SK-N-SH (cell line): ENCODE measurements around the gene INPP5A. TPM values are rescaled to one million over a fixed set of nuclear protein-coding genes. Genes with fewer than 3 reads are reported as not detected.
A peak's percentile ranks its signal among the peaks of the same experiment; 100 is the strongest.

Experiments used
- CTCF ChIA-PET: fragments of 300-600, 350-600 bp; formaldehyde crosslinking; extraction: SDS; loops from one replicate; lab custom pipeline; 2021; lab: Yijun Ruan, JAX
- POLR2A ChIA-PET: fragments of 350-600 bp; sonication (Branson Sonifier 250); formaldehyde crosslinking; extraction: SDS; loops from one replicate; lab custom pipeline; 2020; ENCODE audit warnings: antibody characterized with exemption, inconsistent platforms; lab: Yijun Ruan, JAX
- DNase-seq: peaks from one replicate; pipeline ENCODE4 v3.0.0; 2012
- H2AFZ ChIP-seq: fragments of 200-600 bp; sonication (generic); 2 replicates; pipeline ENCODE4 v1.8.1; 2016; ENCODE audit warnings: antibody characterized with exemption, mild to moderate bottlenecking, low read depth
- H3F3A ChIP-seq: fragments of 200-600 bp; sonication (generic); replicated peaks from 2 replicates; pipeline ENCODE3; 2016; ENCODE audit warnings: antibody characterized with exemption, mild to moderate bottlenecking; ENCODE audit not compliant: insufficient read depth
- H3K27ac ChIP-seq, 2 experiments: fragments of 200-500 bp in 1 of 2; fragments of 200-600 bp in 1 of 2; sonication (Bioruptor generic) in 1 of 2; sonication (generic), shearing (Covaris generic) in 1 of 2; 2 replicates each; pipeline versions ENCODE4 v1.5.1 to v1.6.1; 2014 to 2016; ENCODE audit warnings: low read depth in 2 of 2, inconsistent platforms in 1 of 2, low read length in 1 of 2, mild to moderate bottlenecking in 1 of 2, mixed read lengths in 1 of 2
- H3K27me3 ChIP-seq: fragments of 200-600 bp; sonication (generic), shearing (Covaris generic); 2 replicates; pipeline ENCODE4 v1.6.1; 2016; ENCODE audit warnings: mixed run types; ENCODE audit not compliant: insufficient read depth
- H3K36me3 ChIP-seq, 2 experiments: fragments of 200-500 bp in 1 of 2; fragments of 200-600 bp in 1 of 2; sonication (Bioruptor generic) in 1 of 2; sonication (generic) in 1 of 2; replicated peaks in 1 of 2; 2 replicates each; pipeline versions ENCODE3 to v1.5.1; 2014 to 2016; ENCODE audit warnings: low read length in 1 of 2, mild to moderate bottlenecking in 1 of 2; ENCODE audit not compliant: insufficient read depth in 2 of 2, control insufficient read depth in 1 of 2
- H3K4me1 ChIP-seq, 2 experiments: fragments of 200-500 bp in 1 of 2; fragments of 200-600 bp in 1 of 2; sonication (Bioruptor generic) in 1 of 2; sonication (generic), shearing (Covaris generic) in 1 of 2; 2 replicates each; pipeline versions ENCODE4 v1.5.1 to v1.6.1; 2014 to 2016; ENCODE audit warnings: low read depth in 1 of 2, low read length in 1 of 2, mixed run types in 1 of 2; ENCODE audit not compliant: insufficient read depth in 2 of 2, control insufficient read depth in 1 of 2
- H3K4me2 ChIP-seq: fragments of 200-600 bp; sonication (generic), shearing (Covaris generic); 2 replicates; pipeline ENCODE4 v1.6.1; 2017; ENCODE audit warnings: mixed run types
- H3K4me3 ChIP-seq, 2 experiments: fragments of 200-500 bp in 1 of 2; fragments of 200-600 bp in 1 of 2; sonication (Bioruptor generic) in 1 of 2; sonication (generic), shearing (Covaris generic) in 1 of 2; 2 replicates each; pipeline versions ENCODE4 v1.5.1 to v1.8.1; 2014 to 2016; ENCODE audit warnings: low read depth in 2 of 2, inconsistent platforms in 1 of 2, low read length in 1 of 2, mild to moderate bottlenecking in 1 of 2, mixed read lengths in 1 of 2, moderate library complexity in 1 of 2
- H3K79me2 ChIP-seq: fragments of 200-600 bp; sonication (generic); 2 replicates; pipeline ENCODE4 v1.8.1; 2017; ENCODE audit warnings: mild to moderate bottlenecking; ENCODE audit not compliant: insufficient read depth
- H3K9ac ChIP-seq: fragments of 200-600 bp; sonication (generic); 2 replicates; pipeline ENCODE4 v1.6.1; 2017; ENCODE audit warnings: mixed run types
- H3K9me2 ChIP-seq: fragments of 200-600 bp; sonication (generic); 2 replicates; pipeline ENCODE4 v1.6.1; 2017; ENCODE audit warnings: mixed run types
- H3K9me3 ChIP-seq: fragments of 200-600 bp; sonication (generic); 2 replicates; pipeline ENCODE4 v1.6.1; 2017; ENCODE audit warnings: mixed run types, mild to moderate bottlenecking, moderate library complexity
- H4K20me1 ChIP-seq: fragments of 200-600 bp; sonication (generic); 2 replicates; pipeline ENCODE4 v1.6.1; 2017; ENCODE audit warnings: mild to moderate bottlenecking, mixed run types; ENCODE audit not compliant: insufficient read depth
- ELF1 ChIP-seq: IDR thresholded peaks from 2 replicates; pipeline ENCODE4 v1.4.0; 2012
- GABPA ChIP-seq: IDR thresholded peaks from 2 replicates; pipeline ENCODE4 v1.4.0; 2012; ENCODE audit warnings: low read depth, mild to moderate bottlenecking
- JUND ChIP-seq: IDR thresholded peaks from 2 replicates; pipeline ENCODE4 v1.4.0; 2012
- NFIC ChIP-seq: IDR thresholded peaks from 2 replicates; pipeline ENCODE4 v1.4.0; 2012; ENCODE audit warnings: borderline replicate concordance
- NRF1 ChIP-seq: IDR thresholded peaks from 2 replicates; pipeline ENCODE4 v1.6.1; 2012; ENCODE audit warnings: low read depth, mild to moderate bottlenecking, low read length
- RXRA ChIP-seq: IDR thresholded peaks from 2 replicates; pipeline ENCODE4 v1.4.0; 2012; ENCODE audit warnings: low read depth, mild to moderate bottlenecking, borderline replicate concordance
- SIN3A ChIP-seq: IDR thresholded peaks from 2 replicates; pipeline ENCODE4 v1.6.1; 2012; ENCODE audit warnings: low read depth, mild to moderate bottlenecking, low read length, moderate library complexity, borderline replicate concordance
- WGBS: methylation state at CpG from one replicate; pipeline ENCODE4 v1.1.6; 2017; ENCODE audit warnings: low lambda C conversion rate; 5-methylcytosine and 5-hydroxymethylcytosine counted together
- polyA plus RNA-seq, 3 experiments: library from polyadenylated mRNA; depleted of rRNA; stranded (reverse); fragments of >200 nt; gene quantifications; 2 replicates each; pipeline ENCODE4 v1.2.3, GENCODE V29; 2012
- TF ChIP-seq, protein P1 (sequence below): fragments of 200-600 bp; sonication (generic); IDR thresholded peaks from 2 replicates; pipeline ENCODE4 v1.6.1; 2017; ENCODE audit warnings: antibody characterized with exemption, mild to moderate bottlenecking, moderate library complexity
- TF ChIP-seq, protein P2 (sequence below): IDR thresholded peaks from 2 replicates; pipeline ENCODE4 v1.6.1; 2012; ENCODE audit warnings: mild to moderate bottlenecking, low read depth, low read length, moderate library complexity

INPP5A gene
- polyA plus RNA-seq, 1 of the 3 experiments (the other 2 are of a cell fraction), result 12.0 TPM

DNA sequence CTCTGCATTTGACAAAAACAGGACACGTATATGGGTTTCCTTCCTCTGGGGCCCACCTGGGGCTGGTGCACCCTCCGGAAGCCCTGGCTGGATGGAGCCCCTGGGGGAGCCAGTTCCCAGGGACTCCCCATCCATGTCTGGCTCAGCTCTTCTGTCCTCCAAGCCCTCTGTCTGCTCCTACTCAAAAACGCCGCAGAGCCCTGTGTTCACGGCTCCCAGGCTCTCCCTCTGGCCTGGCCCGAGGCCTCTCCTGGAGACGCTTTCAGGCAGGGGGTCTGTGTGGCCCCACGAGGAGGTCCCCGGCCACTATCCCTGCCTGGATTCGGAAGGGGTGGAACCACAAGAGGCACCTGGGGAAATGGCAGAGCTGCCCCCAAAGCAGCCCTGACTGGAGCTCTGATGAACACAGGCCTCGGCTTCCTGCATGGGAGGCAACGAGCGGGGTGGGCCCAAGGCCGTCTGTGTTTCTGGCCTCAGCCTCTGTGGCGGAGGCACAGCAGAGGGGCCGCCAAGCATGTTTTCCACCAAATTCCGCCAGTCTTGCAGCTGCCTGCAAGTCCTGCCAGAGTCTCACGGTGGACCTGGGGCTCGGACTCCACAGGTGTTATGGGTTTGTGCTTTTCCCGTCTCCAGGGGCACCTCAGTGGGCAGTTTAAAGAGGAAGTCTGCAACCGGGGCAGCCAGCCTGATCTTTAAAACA, 22.6 kb upstream of the INPP5A start (continued):
- TF ChIP-seq, protein P1, sequence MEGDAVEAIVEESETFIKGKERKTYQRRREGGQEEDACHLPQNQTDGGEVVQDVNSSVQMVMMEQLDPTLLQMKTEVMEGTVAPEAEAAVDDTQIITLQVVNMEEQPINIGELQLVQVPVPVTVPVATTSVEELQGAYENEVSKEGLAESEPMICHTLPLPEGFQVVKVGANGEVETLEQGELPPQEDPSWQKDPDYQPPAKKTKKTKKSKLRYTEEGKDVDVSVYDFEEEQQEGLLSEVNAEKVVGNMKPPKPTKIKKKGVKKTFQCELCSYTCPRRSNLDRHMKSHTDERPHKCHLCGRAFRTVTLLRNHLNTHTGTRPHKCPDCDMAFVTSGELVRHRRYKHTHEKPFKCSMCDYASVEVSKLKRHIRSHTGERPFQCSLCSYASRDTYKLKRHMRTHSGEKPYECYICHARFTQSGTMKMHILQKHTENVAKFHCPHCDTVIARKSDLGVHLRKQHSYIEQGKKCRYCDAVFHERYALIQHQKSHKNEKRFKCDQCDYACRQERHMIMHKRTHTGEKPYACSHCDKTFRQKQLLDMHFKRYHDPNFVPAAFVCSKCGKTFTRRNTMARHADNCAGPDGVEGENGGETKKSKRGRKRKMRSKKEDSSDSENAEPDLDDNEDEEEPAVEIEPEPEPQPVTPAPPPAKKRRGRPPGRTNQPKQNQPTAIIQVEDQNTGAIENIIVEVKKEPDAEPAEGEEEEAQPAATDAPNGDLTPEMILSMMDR, result no peak

DNA sequence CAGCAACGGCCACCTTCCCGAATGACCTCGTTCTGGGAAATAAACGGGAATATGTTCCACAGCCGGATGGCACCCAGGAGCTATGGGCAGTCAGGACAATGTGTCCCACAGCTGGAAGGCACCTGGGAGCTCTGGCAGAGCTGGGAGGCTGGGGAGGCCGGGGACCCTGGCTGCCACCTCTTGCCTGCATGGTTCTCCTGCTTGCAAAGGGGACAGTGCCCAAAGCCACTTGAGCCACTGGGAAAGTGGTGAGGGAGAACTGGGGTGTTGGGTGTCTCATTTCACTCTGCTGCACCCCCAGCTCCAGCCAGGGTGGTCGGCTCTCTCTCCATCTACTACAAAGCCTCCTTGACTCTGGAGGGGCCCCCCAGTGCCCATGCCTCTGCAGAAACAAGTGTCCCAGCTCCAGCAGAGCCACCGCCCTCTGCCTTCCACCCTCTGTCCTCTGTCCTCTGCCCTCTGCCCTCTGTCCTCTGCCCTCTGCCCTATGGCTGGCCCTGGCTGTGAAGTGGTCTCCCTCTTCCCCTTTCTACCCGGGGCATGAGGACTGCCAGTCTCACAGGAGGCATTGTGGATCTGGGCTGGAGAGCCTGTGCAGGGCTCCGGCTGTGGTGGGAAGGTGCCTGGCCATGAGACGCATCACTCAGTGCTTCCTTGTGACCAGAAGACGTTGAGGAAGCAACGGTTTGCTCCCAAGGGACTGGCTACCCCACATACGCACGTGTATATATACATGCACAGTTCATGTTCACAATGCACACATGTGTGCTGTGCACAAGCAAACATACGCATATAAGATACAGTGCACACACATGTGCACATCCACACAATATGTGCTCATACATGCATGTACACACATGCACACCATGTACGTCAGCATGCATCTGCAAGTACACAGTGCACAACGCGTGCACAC, 21.5 kb upstream of the INPP5A start:
- H3K27ac ChIP-seq, result peak overlapping the region; percentile 76 to 91; a peak in 3 of 4 replicates
- H2AFZ ChIP-seq, result no peak overlapping the region
- 87% methylated on average over 17 of the region's 19 CpGs for WGBS
- no peaks in the 10 kb centered on the region for H3K27me3 ChIP-seq
- H3K36me3 ChIP-seq, result no peaks in the 10 kb centered on the region
- H3K4me2 ChIP-seq, result peak overlapping the region; percentile 82; the same call in 1 of the 2 replicates
- 0 out of 2 replicates have a peak, but pooled peaks cover 4% of the 10 kb centered on the region for H3K9me3 ChIP-seq
- ChIA-PET POLR2A (no interaction called here), CTCF (interaction anchor here (0.5 kb wide), 1 partner anchor 808 kb away, joined by 3 read pairs; no protein-coding TSS in a partner anchor)
- TF ChIP-seq, protein P1, result no peak
- TF ChIP-seq SIN3A (no peak), JUND (no peak), NFIC (no peak), RXRA (no peak), NRF1 (no peak), ELF1 (no peak), GABPA (no peak)
- TF ChIP-seq, protein P2, sequence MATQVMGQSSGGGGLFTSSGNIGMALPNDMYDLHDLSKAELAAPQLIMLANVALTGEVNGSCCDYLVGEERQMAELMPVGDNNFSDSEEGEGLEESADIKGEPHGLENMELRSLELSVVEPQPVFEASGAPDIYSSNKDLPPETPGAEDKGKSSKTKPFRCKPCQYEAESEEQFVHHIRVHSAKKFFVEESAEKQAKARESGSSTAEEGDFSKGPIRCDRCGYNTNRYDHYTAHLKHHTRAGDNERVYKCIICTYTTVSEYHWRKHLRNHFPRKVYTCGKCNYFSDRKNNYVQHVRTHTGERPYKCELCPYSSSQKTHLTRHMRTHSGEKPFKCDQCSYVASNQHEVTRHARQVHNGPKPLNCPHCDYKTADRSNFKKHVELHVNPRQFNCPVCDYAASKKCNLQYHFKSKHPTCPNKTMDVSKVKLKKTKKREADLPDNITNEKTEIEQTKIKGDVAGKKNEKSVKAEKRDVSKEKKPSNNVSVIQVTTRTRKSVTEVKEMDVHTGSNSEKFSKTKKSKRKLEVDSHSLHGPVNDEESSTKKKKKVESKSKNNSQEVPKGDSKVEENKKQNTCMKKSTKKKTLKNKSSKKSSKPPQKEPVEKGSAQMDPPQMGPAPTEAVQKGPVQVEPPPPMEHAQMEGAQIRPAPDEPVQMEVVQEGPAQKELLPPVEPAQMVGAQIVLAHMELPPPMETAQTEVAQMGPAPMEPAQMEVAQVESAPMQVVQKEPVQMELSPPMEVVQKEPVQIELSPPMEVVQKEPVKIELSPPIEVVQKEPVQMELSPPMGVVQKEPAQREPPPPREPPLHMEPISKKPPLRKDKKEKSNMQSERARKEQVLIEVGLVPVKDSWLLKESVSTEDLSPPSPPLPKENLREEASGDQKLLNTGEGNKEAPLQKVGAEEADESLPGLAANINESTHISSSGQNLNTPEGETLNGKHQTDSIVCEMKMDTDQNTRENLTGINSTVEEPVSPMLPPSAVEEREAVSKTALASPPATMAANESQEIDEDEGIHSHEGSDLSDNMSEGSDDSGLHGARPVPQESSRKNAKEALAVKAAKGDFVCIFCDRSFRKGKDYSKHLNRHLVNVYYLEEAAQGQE, result no peak
- peaks cover 26 to 38% of the 10 kb centered on the region in 2 experiments; a peak in 3 of 4 replicates for H3K4me1 ChIP-seq
- no peaks in the 10 kb centered on the region for H4K20me1 ChIP-seq
- no peaks in the 10 kb centered on the region for H3K9me2 ChIP-seq
- no peak overlapping the region for H3K9ac ChIP-seq
- no peaks in the 10 kb centered on the region for H3K79me2 ChIP-seq
- peaks cover 4% of the 10 kb centered on the region for H3F3A ChIP-seq
- DNase-seq, result no peak
- H3K4me3 ChIP-seq, result no peak overlapping the region
